Smooth muscle cell (in vitro differentiated cells): ENCODE measurements around the gene SLC39A9. TPM values are rescaled to one million over a fixed set of nuclear protein-coding genes. Genes with fewer than 3 reads are reported as not detected.

ENCODE experiments used
- DNase-seq: peaks from one replicate; lab custom pipeline; 2025; ENCODE audit not compliant: unreplicated experiment; lab: John Stamatoyannopoulos, UW
- H2AFZ ChIP-seq: fragments of 200-600 bp; sonication (generic); 2 replicates; pipeline ENCODE4 v1.6.0; 2016; ENCODE audit warnings: antibody characterized with exemption, low read depth, mild to moderate bottlenecking
- H3F3A ChIP-seq: fragments of 200-600 bp; sonication (generic); 2 replicates; pipeline ENCODE4 v1.6.0; 2017; ENCODE audit warnings: antibody characterized with exemption, low read depth
- H3K27ac ChIP-seq: fragments of 200-600 bp; sonication (generic); 2 replicates; pipeline ENCODE4 v1.5.1; 2016; ENCODE audit warnings: low read depth, mild to moderate bottlenecking
- H3K27me3 ChIP-seq: fragments of 200-600 bp; sonication (generic); 2 replicates; pipeline ENCODE4 v1.6.1; 2016; ENCODE audit warnings: low read depth, mild to moderate bottlenecking
- H3K36me3 ChIP-seq: fragments of 200-600 bp; sonication (generic); 2 replicates; pipeline ENCODE4 v1.5.1; 2016; ENCODE audit warnings: low read depth
- H3K4me1 ChIP-seq: fragments of 200-600 bp; sonication (generic); 2 replicates; pipeline ENCODE4 v1.5.1; 2016; ENCODE audit warnings: low read depth
- H3K4me2 ChIP-seq: fragments of 200-600 bp; sonication (generic); 2 replicates; pipeline ENCODE4 v1.6.0; 2016; ENCODE audit warnings: mild to moderate bottlenecking
- H3K4me3 ChIP-seq: fragments of 200-600 bp; sonication (generic); 2 replicates; pipeline ENCODE4 v1.5.1; 2016; ENCODE audit warnings: mild to moderate bottlenecking
- H3K79me2 ChIP-seq: fragments of 200-600 bp; sonication (generic); 2 replicates; pipeline ENCODE4 v1.6.0; 2016; ENCODE audit warnings: low read depth, mild to moderate bottlenecking
- H3K9ac ChIP-seq: fragments of 200-600 bp; sonication (generic); 2 replicates; pipeline ENCODE4 v1.6.0; 2016; ENCODE audit warnings: low read depth
- H3K9me3 ChIP-seq: fragments of 200-600 bp; sonication (generic); replicated peaks from 2 replicates; pipeline ENCODE4 v1.5.1; 2016; ENCODE audit warnings: low read depth
- H4K20me1 ChIP-seq: fragments of 200-600 bp; sonication (generic); 2 replicates; pipeline ENCODE4 v1.6.0; 2016; ENCODE audit warnings: low read depth
- CTCF ChIP-seq: fragments of 200-600 bp; sonication (generic); IDR thresholded peaks from 2 replicates; pipeline ENCODE4 v1.5.1; 2017; ENCODE audit warnings: borderline replicate concordance, mild to moderate bottlenecking, antibody characterized with exemption; ENCODE audit not compliant: insufficient read depth, poor library complexity, severe bottlenecking
- WGBS: methylation state at CpG from one replicate; pipeline ENCODE4 v1.1.7; 2016; ENCODE audit warnings: low lambda C conversion rate; 5-methylcytosine and 5-hydroxymethylcytosine counted together
- polyA plus RNA-seq: library from polyadenylated mRNA; unstranded; fragments of >200 nt; fragmentation: Nextera tagmentation; extraction: Ambion mirVana; gene quantifications from 2 replicates; pipeline ENCODE4 v1.2.1, GENCODE V29; 2016
- total RNA-seq: library from RNA; depleted of rRNA; stranded (reverse); fragments of >200 nt; gene quantifications from 2 replicates; pipeline ENCODE4 v1.2.3, GENCODE V29; 2014

The SLC39A9 gene
- total and polyA plus RNA-seq, 2 experiments from 2014 or later: 42.8 to 106 TPM

GRCh38 chr14:69468949-69469348, 70.5 kb downstream of the SLC39A9 start:
- H2AFZ ChIP-seq: no peak overlapping the region
- WGBS: 79% methylated on average over 2 of the region's 2 CpGs

GRCh38 chr14:69471436-69471835, 72.9 kb downstream of the SLC39A9 start:
- Histone ChIP-seq H3K9ac (no peak overlapping the region), H3K27ac (no peak overlapping the region)
- 100% methylated on average over 3 of the region's 3 CpGs for WGBS

More at GRCh38 chr14:69468949-69469348, 70.5 kb downstream of the SLC39A9 start:
- Histone ChIP-seq H3K4me1 (no peaks in the 10 kb centered on the region), H3K4me2 (no peak overlapping the region), H3K4me3 (no peak overlapping the region), H3F3A (no peaks in the 10 kb centered on the region), H3K79me2 (no peaks in the 10 kb centered on the region), H4K20me1 (peaks cover 7% of the 10 kb centered on the region), H3K27me3 (peaks cover 4% of the 10 kb centered on the region), H3K9ac (no peak overlapping the region), H3K9me3 (no peaks in the 10 kb centered on the region), H3K36me3 (no peaks in the 10 kb centered on the region), H3K27ac (no peak overlapping the region)
- no peak for DNase-seq
- no peak for TF ChIP-seq CTCF

GRCh38 chr14:69471916-69472315, 73.4 kb downstream of the SLC39A9 start:
- H2AFZ ChIP-seq: no peak overlapping the region
- no peak for TF ChIP-seq CTCF
- 87% methylated on average over 10 of the region's 10 CpGs for WGBS
- H3K4me3 ChIP-seq: no peak overlapping the region
- no peak overlapping the region for H3K27ac ChIP-seq
- DNase-seq: no peak
- H3K27me3 ChIP-seq: peaks cover 4% of the 10 kb centered on the region
- H3K4me2 ChIP-seq: no peak overlapping the region
- no peaks in the 10 kb centered on the region for H4K20me1 ChIP-seq
- H3K9ac ChIP-seq: no peak overlapping the region
- H3K9me3 ChIP-seq: no peaks in the 10 kb centered on the region
- H3K36me3 ChIP-seq: no peaks in the 10 kb centered on the region
- H3K79me2 ChIP-seq: no peaks in the 10 kb centered on the region
- no peaks in the 10 kb centered on the region for H3F3A ChIP-seq
- no peaks in the 10 kb centered on the region for H3K4me1 ChIP-seq

More at GRCh38 chr14:69471436-69471835, 72.9 kb downstream of the SLC39A9 start:
- Histone ChIP-seq H3K4me3 (no peak overlapping the region), H2AFZ (no peak overlapping the region), H4K20me1 (no peaks in the 10 kb centered on the region), H3K4me2 (no peak overlapping the region), H3F3A (no peaks in the 10 kb centered on the region), H3K27me3 (peaks cover 4% of the 10 kb centered on the region), H3K36me3 (no peaks in the 10 kb centered on the region), H3K4me1 (no peaks in the 10 kb centered on the region), H3K79me2 (no peaks in the 10 kb centered on the region), H3K9me3 (no peaks in the 10 kb centered on the region)
- DNase-seq: no peak
- TF ChIP-seq CTCF: no peak

- no peaks in the 10 kb centered on the region for H3K4me1 ChIP-seq
- no peaks in the 10 kb centered on the region for H3F3A ChIP-seq
- H3K9me3 ChIP-seq: no peaks in the 10 kb centered on the region
- H4K20me1 ChIP-seq: no peaks in the 10 kb centered on the region
- no peak overlapping the region for H3K9ac ChIP-seq
- H3K36me3 ChIP-seq: no peaks in the 10 kb centered on the region
- H3K27me3 ChIP-seq: peaks cover 4% of the 10 kb centered on the region
- no peak overlapping the region for H3K4me3 ChIP-seq
- DNase-seq: no peak
- no peak overlapping the region for H3K27ac ChIP-seq
- no peak overlapping the region for H2AFZ ChIP-seq
- TF ChIP-seq CTCF: no peak
- H3K4me2 ChIP-seq: no peak overlapping the region
- no peaks in the 10 kb centered on the region for H3K79me2 ChIP-seq
- 72% methylated on average over 3 of the region's 3 CpGs for WGBS
Measured at GRCh38 chr14:69473260-69473659, 74.8 kb downstream of the SLC39A9 start.
